Measurements from ENCODE around the gene CGRRF1.

The CGRRF1 gene

GRCh38 chr14:54489731-54490444 lies 19.8 kb upstream of the CGRRF1 start:
- no peak for DNase-seq (ENCODE audit: low read depth)

GRCh38 chr14:54490445-54491175 lies 19.1 kb upstream of the CGRRF1 start:
- no peak for DNase-seq (ENCODE audit: low read depth)

GRCh38 chr14:54493293-54493692 lies 16.4 kb upstream of the CGRRF1 start:
- no peak for DNase-seq (ENCODE audit: low read depth)

GRCh38 chr14:54497224-54497623 lies 12.5 kb upstream of the CGRRF1 start:
- no peak for DNase-seq (ENCODE audit: low read depth)

GRCh38 chr14:54498095-54498531 lies 11.6 kb upstream of the CGRRF1 start:
- DNase-seq (ENCODE audit: low read depth), result no peak

- no peak for DNase-seq (ENCODE audit: low read depth)
Measured at GRCh38 chr14:54498579-54498978, 11.1 kb upstream of the CGRRF1 start.

- no peak for DNase-seq (ENCODE audit: low read depth)
Measured at GRCh38 chr14:54500744-54501143, 9.0 kb upstream of the CGRRF1 start.

GRCh38 chr14:54501480-54501879 lies 8.2 kb upstream of the CGRRF1 start:
- no peak for DNase-seq (ENCODE audit: low read depth)

- no peak for DNase-seq (ENCODE audit: low read depth)
Measured at GRCh38 chr14:54502602-54503001, 7.1 kb upstream of the CGRRF1 start.

- DNase-seq (ENCODE audit: low read depth), result no peak
Measured at GRCh38 chr14:54503486-54503885, 6.2 kb upstream of the CGRRF1 start.

GRCh38 chr14:54512393-54512792 lies 2.7 kb downstream of the CGRRF1 start:
- DNase-seq (ENCODE audit: low read depth), result no peak

- DNase-seq (ENCODE audit: low read depth), result no peak
Measured at GRCh38 chr14:54515670-54516069, 6.0 kb downstream of the CGRRF1 start.

GRCh38 chr14:54516709-54517108 lies 7.0 kb downstream of the CGRRF1 start:
- no peak for DNase-seq (ENCODE audit: low read depth)

GRCh38 chr14:54524410-54524809 lies 14.7 kb downstream of the CGRRF1 start:
- no peak for DNase-seq (ENCODE audit: low read depth)

GRCh38 chr14:54528973-54529372 lies 19.3 kb downstream of the CGRRF1 start:
- DNase-seq (ENCODE audit: low read depth), result no peak

- no peak for DNase-seq (ENCODE audit: low read depth)
Measured at GRCh38 chr14:54529811-54530210, 20.1 kb downstream of the CGRRF1 start.

GRCh38 chr14:54532111-54533012 lies 22.7 kb downstream of the CGRRF1 start:
- no peak for DNase-seq (ENCODE audit: low read depth)

GRCh38 chr14:54533100-54533499 lies 23.4 kb downstream of the CGRRF1 start:
- no peak for DNase-seq (ENCODE audit: low read depth)

- no peak for DNase-seq (ENCODE audit: low read depth)
Measured at GRCh38 chr14:54535126-54535525, 25.4 kb downstream of the CGRRF1 start.

- DNase-seq (ENCODE audit: low read depth), result no peak
Measured at GRCh38 chr14:54535646-54536045, 25.9 kb downstream of the CGRRF1 start.

- DNase-seq (ENCODE audit: low read depth), result no peak
Measured at GRCh38 chr14:54537651-54538050, 27.9 kb downstream of the CGRRF1 start.

GRCh38 chr14:54538055-54538454 lies 28.3 kb downstream of the CGRRF1 start:
- no peak for DNase-seq (ENCODE audit: low read depth)

GRCh38 chr14:54547583-54547982 lies 37.9 kb downstream of the CGRRF1 start:
- no peak for DNase-seq (ENCODE audit: low read depth)
